Activated T-helper 17 cell treated with anti-CD3 and anti-CD28 coated beads, Interleukin-2, amount 50 U/mL, for 72 hours (primary cell): ENCODE results near the gene ABCB6. TPM values are rescaled to one million over a fixed set of nuclear protein-coding genes. Genes with fewer than 3 reads are reported as not detected.
"Not testable (repeated sequence)": the region's sequence is repeated elsewhere in the genome, so short reads cannot be mapped to it uniquely, and the experiment has no call there.

Source experiments
- ATAC-seq: fragments of 150-1000 bp; cut with Tn5 transposase; replicated peaks from 2 replicates; pipeline ENCODE4 v1.10.0; 2021; ENCODE audit warnings: mild to moderate bottlenecking, moderate library complexity
- H3K27ac Mint-ChIP-seq: one replicate; pipeline ENCODE4 v1.8.0; 2022; ENCODE audit warnings: mixed read lengths
- H3K27me3 Mint-ChIP-seq: one replicate; pipeline ENCODE4 v1.8.0; 2022; ENCODE audit warnings: mixed read lengths
- H3K36me3 Mint-ChIP-seq: one replicate; pipeline ENCODE4 v1.8.0; 2022; ENCODE audit warnings: low read depth, mild to moderate bottlenecking, mixed read lengths
- H3K4me1 Mint-ChIP-seq: one replicate; pipeline ENCODE4 v1.8.0; 2022; ENCODE audit warnings: mixed read lengths
- H3K4me3 Mint-ChIP-seq: one replicate; pipeline ENCODE4 v1.8.0; 2022; ENCODE audit warnings: mild to moderate bottlenecking, mixed read lengths
- H3K9me3 Mint-ChIP-seq: one replicate; pipeline ENCODE4 v1.8.0; 2022; ENCODE audit warnings: mixed read lengths
- total RNA-seq, 2 donors: library from RNA; stranded (reverse); gene quantifications; one replicate each; pipeline ENCODE4 v1.2.3, GENCODE V29; 2022

The ABCB6 gene
- total RNA-seq, 2 donors from 2014 or later: 29.7 to 94.1 TPM

DNA sequence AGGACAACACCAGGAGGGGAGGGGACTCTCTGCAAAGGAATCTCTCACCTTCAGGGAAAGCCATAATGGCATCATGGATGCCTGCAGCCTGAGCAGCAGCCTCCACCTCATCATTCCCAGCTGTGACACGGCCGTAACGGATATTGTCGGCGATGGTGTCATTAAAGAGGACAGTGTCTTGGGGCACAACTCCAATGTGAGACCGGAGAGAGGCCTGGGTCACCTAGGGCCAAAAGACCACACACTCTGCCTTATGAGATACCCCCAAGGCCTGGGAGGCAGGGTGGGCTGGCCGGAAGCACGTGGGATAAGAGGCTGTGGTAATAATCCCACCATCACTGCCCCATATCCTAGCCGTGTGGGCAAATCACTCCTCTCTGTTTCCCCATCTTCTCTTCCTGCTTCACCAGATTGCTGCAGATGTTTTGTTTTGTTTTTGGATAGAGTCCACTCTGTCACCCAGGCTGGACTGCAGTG lies 7.8 kb downstream of the ABCB6 start:
- peaks cover 87% of the 10 kb centered on the region for H3K36me3 Mint-ChIP-seq
- no peak overlapping the region for H3K4me3 Mint-ChIP-seq
- ATAC-seq: no peak
- H3K27me3 Mint-ChIP-seq: no peaks in the 10 kb centered on the region
- H3K9me3 Mint-ChIP-seq: no peaks in the 10 kb centered on the region
- peaks cover 10% of the 10 kb centered on the region for H3K4me1 Mint-ChIP-seq
- H3K27ac Mint-ChIP-seq: no peak overlapping the region

DNA sequence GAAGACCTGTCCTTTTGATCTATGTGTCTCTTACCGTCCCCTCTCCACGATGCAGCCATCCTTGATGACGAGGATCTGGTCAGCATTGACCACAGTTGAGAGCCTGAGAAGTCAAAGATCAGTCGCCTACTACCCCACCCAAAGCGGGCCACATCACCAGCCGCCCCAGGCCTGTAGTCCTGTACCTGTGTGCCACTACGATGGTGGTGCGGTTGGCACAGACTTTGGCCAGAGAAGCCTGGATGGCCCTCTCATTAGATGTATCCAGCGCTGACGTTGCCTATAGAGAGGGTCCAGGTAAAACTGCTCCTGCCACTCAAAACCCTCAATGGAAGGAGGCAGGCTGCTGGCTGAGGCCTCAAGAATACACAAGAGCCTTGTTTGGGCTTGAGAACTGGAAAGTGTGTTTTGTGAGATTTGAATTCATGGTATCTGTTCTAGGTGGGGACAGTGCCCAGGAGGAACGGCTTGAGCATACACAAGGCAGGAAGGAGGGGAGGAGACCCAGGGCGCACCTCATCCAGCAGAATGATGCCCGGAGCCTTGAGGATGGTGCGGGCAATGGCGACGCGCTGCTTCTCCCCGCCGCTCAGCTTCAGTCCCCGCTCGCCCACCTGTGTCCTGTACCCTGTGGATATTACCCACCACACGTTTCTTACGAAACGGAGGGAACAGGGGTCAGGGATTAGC lies 8.4 kb downstream of the ABCB6 start:
- Mint-ChIP-seq H3K27me3 (no peaks in the 10 kb centered on the region), H3K27ac (peak overlapping the region; percentile 75), H3K4me3 (peak overlapping the region; percentile 97), H3K9me3 (no peaks in the 10 kb centered on the region), H3K36me3 (peaks cover 81% of the 10 kb centered on the region), H3K4me1 (peaks cover 10% of the 10 kb centered on the region)
- no peak for ATAC-seq

DNA sequence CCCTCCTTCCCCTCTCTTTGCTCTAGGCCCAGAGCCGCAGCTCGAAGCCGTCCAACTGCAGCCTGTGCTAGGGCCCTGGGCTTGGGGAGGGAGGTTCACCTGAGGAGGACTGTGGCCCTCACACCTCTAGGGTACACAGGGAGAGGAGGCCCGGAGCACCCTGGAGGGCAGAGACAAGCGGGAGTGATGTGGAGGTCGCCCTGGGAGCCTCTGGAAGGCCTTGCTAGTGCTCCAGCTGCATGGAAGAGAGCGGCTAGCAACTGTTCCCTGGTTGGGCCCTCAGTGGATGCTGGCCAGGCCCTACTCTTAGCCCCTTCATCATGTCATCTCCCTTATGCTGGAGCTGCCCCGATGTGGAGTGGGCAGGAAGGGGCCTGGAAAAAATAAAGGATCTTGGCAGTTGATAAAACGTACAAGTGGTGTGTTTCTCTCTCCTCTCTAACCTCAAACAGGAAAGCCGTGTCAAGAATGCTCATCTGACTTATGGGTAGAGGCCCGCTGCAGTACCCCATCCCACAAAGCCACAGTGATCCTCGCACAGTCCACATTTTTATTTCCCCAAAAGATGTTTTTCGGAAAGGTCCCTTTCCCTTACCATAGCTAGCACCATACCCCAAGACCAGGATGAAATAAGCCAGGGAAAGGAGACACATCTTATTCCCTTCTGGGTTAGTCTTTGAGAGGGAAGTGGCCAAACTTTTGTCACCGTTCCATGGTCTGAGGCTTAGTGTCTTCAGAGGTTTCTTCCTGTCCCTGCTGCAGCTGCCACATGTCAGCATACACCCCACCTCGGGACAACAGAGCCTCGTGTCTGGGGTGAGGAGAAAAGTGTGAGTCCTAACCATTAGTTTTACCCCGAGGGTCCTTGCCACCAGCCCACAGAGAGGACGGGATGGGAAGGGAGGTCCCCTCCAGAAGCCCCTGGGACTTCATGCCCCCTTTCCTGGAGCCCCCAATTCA lies 9.2 kb downstream of the ABCB6 start:
- no peak for ATAC-seq
- Mint-ChIP-seq H3K4me3 (peak overlapping the region; percentile 97), H3K4me1 (peaks cover 10% of the 10 kb centered on the region), H3K36me3 (peaks cover 73% of the 10 kb centered on the region), H3K27me3 (no peaks in the 10 kb centered on the region), H3K27ac (peak overlapping the region; percentile 75), H3K9me3 (no peaks in the 10 kb centered on the region)

DNA sequence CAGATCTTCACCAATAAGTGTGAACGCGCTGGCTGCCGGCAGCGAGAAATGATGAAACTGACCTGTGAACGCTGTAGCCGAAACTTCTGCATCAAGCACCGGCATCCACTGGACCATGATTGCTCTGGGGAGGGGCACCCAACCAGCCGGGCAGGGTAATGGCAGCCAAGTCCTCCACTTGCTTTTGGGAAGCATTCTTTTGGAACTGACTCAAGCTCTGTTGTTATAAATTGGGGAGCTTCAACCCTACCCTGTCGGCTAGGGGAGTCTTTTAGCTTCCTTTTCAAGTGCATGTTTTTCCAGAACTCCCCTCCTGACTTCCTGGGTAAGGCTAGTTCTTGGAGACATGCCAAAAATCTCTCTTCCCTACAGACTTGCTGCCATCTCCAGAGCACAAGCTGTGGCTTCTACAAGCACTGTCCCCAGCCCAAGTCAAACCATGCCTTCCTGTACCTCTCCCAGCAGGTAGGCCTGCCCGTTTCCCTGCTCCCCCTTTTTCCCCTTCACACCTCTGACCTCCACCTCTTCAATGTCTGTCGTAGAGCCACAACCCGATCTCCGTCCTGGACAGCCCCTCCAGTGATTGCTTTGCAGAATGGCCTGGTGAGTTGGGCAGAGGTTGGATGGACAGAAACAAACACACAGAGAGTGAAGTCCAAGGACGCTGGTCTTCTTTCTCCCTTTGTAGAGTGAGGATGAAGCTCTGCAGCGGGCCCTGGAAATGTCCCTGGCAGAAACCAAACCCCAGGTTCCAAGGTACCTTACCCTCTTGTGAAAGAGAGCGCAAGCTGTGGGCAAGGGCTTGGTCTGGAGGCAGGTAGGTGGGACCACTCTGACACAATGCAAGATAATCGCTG lies 10.6 kb downstream of the ABCB6 start:
- Mint-ChIP-seq H3K27ac (peak overlapping the region; percentile 75), H3K27me3 (no peaks in the 10 kb centered on the region), H3K4me1 (peaks cover 10% of the 10 kb centered on the region), H3K36me3 (peaks cover 59% of the 10 kb centered on the region), H3K9me3 (no peaks in the 10 kb centered on the region), H3K4me3 (peak overlapping the region; percentile 97)
- ATAC-seq: no peak

DNA sequence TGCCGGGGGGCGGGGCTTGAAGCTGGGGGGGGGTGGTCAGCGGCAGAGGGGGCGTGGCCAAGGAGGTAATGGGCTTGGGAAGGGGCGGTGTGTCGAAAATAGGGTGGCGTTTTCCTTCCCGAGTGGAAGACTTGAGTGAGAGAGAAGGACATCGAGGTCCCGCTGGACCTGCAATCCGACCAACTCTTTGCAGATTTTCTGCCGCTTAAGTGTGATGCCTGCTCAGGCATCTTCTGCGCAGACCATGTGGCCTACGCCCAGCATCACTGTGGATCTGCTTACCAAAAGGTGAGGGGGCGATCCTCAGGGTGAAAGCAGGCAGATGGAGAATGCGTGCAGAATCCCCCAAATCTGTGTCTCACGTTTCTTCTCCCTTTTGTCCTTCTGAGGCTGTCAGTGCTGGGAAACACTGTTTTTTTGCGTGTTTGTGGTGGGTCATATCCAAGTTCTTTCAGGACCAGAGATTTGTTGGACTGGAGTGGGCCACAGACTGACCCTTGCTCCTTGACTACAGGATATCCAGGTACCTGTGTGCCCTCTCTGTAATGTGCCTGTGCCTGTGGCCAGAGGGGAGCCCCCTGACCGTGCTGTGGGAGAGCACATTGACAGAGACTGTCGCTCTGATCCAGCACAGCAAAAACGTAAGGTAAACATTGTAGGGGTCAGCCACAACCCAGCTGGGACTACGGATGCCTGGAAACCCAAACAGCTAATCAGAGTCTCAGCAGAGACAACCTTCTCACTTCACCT lies 11.4 kb downstream of the ABCB6 start:
- Mint-ChIP-seq H3K4me3 (peak overlapping the region; percentile 97), H3K9me3 (no peaks in the 10 kb centered on the region), H3K4me1 (peaks cover 10% of the 10 kb centered on the region), H3K27me3 (no peaks in the 10 kb centered on the region), H3K27ac (peak overlapping the region; percentile 28), H3K36me3 (peaks cover 51% of the 10 kb centered on the region)
- no peak for ATAC-seq

DNA sequence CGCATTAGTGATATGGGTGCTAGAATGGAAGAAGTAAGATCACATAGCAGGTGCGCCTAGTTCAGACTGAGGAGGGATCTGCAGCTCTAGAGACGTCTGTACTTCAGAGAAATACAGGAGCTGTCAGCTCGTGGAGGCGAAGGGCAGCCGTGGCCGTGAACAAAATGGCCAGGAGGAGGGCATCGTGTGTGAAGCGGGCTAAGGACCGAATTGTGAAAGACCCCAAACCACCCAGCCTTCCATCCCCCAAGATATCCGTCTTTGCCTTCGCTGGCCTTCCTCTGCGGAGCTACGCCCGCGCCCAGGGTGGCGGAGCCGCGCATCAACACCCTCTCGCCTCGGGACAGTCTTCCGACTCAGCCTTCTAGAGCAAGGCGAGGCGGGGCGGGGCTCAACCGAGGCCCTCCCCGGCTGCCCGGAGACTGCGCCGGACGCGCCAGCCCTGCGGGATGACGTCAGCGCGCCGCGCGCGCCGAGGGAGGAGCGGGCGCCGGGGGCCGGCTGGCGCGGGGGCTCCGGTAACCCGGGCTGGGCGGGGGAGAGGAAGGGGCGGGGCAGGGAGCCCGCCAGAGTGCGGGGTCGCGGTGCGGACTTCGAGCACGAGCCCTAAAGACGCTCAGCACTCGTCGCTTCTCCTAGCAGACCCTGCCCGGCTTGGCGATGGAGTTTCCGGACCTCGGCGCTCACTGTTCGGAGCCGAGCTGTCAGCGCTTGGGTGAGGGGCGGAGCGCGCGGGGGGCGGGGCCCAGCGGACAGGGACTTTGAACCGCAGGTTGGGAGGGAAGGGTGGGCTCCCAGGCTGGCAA lies 12.2 kb downstream of the ABCB6 start, which contains the start of gene ZFAND2B:
TSS of gene ZFAND2B (plus strand) at position 455 of the 806 bp plus-strand sequence. CDS start at position 661, 206 bp downstream.
- Mint-ChIP-seq H3K27me3 (no peaks in the 10 kb centered on the region), H3K9me3 (no peaks in the 10 kb centered on the region), H3K4me1 (peaks cover 10% of the 10 kb centered on the region), H3K36me3 (peaks cover 43% of the 10 kb centered on the region), H3K27ac (peak within 1 kb of the TSS; percentile 98), H3K4me3 (peak within 1 kb of the TSS; percentile 97)
- peak; percentile 98 for ATAC-seq

DNA sequence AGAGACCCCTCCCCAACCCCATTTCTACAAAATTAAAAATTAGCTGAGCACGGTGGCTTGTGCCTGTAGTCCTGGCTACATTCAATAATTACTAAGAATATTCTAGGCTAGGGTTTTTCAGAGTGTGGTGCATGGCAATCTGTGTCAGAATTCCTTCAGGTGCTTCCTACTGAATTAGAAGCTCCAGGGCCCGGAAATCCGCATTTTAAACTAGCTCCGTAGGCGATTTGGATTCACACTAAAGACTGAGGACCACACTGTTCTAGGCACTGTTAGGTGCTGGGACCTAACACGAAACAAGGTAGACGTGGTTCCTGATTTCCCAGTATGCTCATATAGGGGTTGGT lies 12.8 kb downstream of the ABCB6 start:
- H3K27me3 Mint-ChIP-seq: no peaks in the 10 kb centered on the region
- H3K9me3 Mint-ChIP-seq: no peaks in the 10 kb centered on the region
- peaks cover 10% of the 10 kb centered on the region for H3K4me1 Mint-ChIP-seq
- ATAC-seq: no peak
- H3K27ac Mint-ChIP-seq: peak overlapping the region; percentile 98
- H3K4me3 Mint-ChIP-seq: peak overlapping the region; percentile 97
- H3K36me3 Mint-ChIP-seq: peaks cover 37% of the 10 kb centered on the region

DNA sequence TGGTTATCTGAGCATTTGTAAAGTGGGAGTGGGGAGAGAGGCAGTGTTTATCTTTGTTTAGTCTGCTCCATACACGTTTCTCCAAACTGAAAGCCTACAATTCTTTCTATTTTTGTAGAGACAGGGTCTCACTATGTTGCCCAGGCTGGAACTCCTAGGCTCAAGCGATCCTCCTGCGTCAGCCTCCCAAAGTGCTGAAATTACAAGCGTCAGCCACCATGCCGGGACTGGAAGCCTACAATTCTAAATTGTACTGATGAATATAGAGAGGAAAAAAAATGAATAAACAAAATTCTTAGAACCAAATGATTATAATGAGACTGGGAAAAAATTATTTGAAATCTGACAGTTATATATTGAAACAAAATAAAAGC lies 13.6 kb downstream of the ABCB6 start:
- H3K27ac Mint-ChIP-seq: no peak overlapping the region
- H3K4me1 Mint-ChIP-seq: peaks cover 10% of the 10 kb centered on the region
- H3K4me3 Mint-ChIP-seq: peak overlapping the region; percentile 97
- no peak for ATAC-seq
- H3K9me3 Mint-ChIP-seq: no peaks in the 10 kb centered on the region
- peaks cover 29% of the 10 kb centered on the region for H3K36me3 Mint-ChIP-seq
- no peaks in the 10 kb centered on the region for H3K27me3 Mint-ChIP-seq

DNA sequence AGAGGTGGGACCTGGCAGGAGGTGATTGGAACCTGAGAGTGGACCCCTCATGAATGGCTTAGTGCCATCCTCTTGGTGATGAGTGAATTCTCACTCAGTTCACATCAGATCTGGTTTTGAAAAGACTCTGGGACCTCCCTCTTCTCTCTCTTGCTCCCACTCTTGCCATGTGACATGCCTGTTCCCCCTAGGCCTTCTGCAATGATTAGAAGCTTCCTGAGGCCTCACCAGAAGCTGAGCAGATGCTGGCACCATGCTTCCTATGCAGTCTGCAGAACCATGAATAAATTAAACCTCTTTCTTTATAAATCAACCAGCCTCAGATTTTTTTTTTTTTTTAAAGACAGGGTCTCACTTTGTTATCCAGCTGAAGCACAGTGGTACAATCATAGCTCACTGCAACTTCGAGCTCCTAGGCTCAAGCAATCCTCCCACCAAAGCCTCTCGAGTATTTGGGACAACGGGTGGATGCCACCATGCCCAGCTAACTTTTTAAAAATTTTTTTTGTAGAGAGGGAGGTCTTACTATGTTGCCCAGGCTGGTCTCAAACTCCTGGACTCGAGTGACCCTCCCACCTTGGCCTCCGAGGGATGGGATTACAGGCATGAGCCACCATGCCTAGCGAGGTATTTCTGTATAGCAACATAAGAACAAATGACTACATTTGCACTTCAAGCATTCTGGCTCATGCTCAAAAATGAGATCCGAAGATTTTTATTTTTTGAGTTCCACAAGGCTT lies 14.2 kb downstream of the ABCB6 start:
- Mint-ChIP-seq H3K27me3 (peaks cover under 1% of the 10 kb centered on the region), H3K36me3 (peaks cover 23% of the 10 kb centered on the region), H3K4me3 (peak overlapping the region; percentile 97), H3K4me1 (peaks cover 8% of the 10 kb centered on the region), H3K9me3 (no peaks in the 10 kb centered on the region), H3K27ac (no peak overlapping the region)
- ATAC-seq: no peak

DNA sequence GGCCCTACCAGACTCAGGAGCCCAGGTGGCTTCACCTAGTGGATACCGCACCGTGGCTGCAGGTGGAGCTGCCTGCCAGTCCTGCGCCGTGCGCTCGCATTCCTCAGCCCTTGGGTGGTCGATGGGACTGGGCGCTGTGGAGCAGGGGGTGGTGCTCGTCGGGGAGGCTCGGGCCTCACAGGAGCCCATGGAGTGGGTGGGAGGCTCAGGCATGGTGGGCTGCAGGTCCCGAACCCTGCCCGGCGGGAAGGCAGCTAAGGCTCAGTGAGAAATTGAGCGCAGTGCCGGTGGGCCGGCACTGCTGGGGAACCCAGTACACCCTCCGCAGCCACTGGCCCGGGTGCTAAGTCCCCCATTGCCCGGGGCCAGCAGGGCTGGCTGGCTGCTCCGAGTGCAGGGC lies 17.4 kb downstream of the ABCB6 start:
- H3K9me3 Mint-ChIP-seq, H3K27me3 Mint-ChIP-seq, H3K4me1 Mint-ChIP-seq, H3K36me3 Mint-ChIP-seq, H3K4me3 Mint-ChIP-seq, H3K27ac Mint-ChIP-seq, ATAC-seq: not testable (repeated sequence)

DNA sequence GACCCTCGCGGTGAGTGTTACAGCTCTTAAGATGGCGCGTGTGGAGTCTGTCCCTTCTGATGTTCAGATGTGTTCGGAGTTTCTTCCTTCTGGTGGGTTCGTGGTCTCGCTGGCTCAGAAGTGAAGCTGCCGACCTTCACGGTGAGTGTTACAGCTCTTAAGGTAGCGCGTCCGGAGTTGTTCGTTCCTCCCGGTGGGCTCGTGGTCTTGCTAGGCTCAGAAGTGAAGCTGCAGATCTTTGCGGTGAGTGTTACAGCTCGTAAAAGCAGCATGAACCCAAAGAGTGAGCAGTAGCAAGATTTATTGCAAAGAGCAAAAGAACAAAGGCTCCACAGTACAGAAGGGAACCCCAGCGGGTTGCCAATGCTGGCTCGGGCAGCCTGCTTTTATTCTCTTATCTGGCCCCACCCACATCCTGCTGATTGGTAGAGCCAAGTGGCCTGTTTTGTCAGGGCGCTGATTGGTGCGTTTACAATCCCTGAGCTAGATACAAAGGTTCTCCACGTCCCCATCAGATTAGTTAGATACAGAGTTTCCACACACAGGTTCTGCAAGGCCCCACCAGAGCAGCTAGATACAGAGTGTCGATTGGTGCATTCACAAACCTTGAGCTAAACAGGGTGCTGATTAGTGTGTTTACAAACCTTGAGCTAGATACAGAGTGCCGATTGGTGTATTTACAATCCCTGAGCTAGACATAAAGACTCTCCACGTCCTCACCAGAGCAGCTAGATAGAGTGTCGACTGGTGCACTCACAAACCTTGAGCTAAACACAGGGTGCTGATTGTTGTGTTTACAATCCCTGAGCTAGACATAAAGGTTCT lies 18.0 kb downstream of the ABCB6 start:
- not testable (repeated sequence) for H3K27me3 Mint-ChIP-seq, ATAC-seq, H3K9me3 Mint-ChIP-seq, H3K27ac Mint-ChIP-seq, H3K4me1 Mint-ChIP-seq, H3K36me3 Mint-ChIP-seq
- H3K4me3 Mint-ChIP-seq: peak overlapping the region; percentile 50
